K562 (cell line): ENCODE results near the gene RALY. TPM values are rescaled to one million over a fixed set of nuclear protein-coding genes. Genes with fewer than 3 reads are reported as not detected.

ENCODE experiments used
- CBX3 ChIP-seq, 2 experiments: IDR thresholded peaks; 1 replicate in 1 of 2; 2 replicates in 1 of 2; pipeline ENCODE4 v1.6.1; 2012; ENCODE audit warnings: inconsistent platforms in 2 of 2, low read length in 2 of 2, borderline replicate concordance in 1 of 2, control low read depth in 1 of 2
- COPS2 ChIP-seq: fragments of 450-650 bp; conservative IDR thresholded peaks from 2 replicates; pipeline ENCODE4 v1.6.1; 2016; ENCODE audit warnings: mild to moderate bottlenecking, moderate library complexity
- CXXC5 ChIP-seq: fragments of 250-450 bp; sonication (Bioruptor Pico); IDR thresholded peaks from 2 replicates; pipeline ENCODE4 v1.8.0; 2022; ENCODE audit warnings: inconsistent platforms, mild to moderate bottlenecking, moderate library complexity
- DIDO1 ChIP-seq: fragments of 450-650 bp; IDR thresholded peaks from 2 replicates; pipeline ENCODE4 v1.6.1; 2016; ENCODE audit warnings: low read depth, missing biosample characterization, missing genetic modification characterization
- ELF1 ChIP-seq: fragments of 200-800 bp; sonication (Bioruptor generic); IDR thresholded peaks from 2 replicates; pipeline ENCODE4 v1.6.1; 2016; ENCODE audit warnings: missing genetic modification characterization, missing compliant biosample characterization
- HNRNPUL1 ChIP-seq: fragments of 200-400 bp; formaldehyde crosslinking; IDR thresholded peaks from 2 replicates; pipeline ENCODE4 v1.6.1; 2017; ENCODE audit warnings: low read length
- NFXL1 ChIP-seq: fragments of 450-650 bp; formaldehyde crosslinking; IDR thresholded peaks from 2 replicates; pipeline ENCODE4 v1.4.0; 2021; ENCODE audit warnings: mild to moderate bottlenecking
- NR2C1 ChIP-seq, 2 experiments: fragments of 450-650 bp; IDR thresholded peaks; 2 replicates each; pipeline ENCODE4 v1.6.1; 2017; ENCODE audit warnings: mild to moderate bottlenecking in 2 of 2, antibody characterized with exemption in 1 of 2, inconsistent platforms in 1 of 2, missing compliant biosample characterization in 1 of 2, missing genetic modification characterization in 1 of 2
- SIN3A ChIP-seq, 2 experiments: fragments of 150-350 bp in 1 of 2; IDR thresholded peaks; 2 replicates each; pipeline ENCODE4 v1.6.1; 2011 to 2016; ENCODE audit warnings: borderline replicate concordance in 2 of 2, low read depth in 2 of 2, low read length in 2 of 2, mild to moderate bottlenecking in 2 of 2, moderate library complexity in 2 of 2; ENCODE audit not compliant: control insufficient read depth in 1 of 2
- YY1 ChIP-seq, 3 experiments: IDR thresholded peaks; 2 replicates each; pipeline ENCODE4 v1.6.1; 2011; ENCODE audit warnings: low read length in 2 of 3, mild to moderate bottlenecking in 2 of 3, moderate library complexity in 2 of 3, borderline replicate concordance in 1 of 3, control low read depth in 1 of 3, low read depth in 1 of 3; ENCODE audit not compliant: insufficient read depth in 3 of 3, insufficient replicate concordance in 2 of 3, control insufficient read depth in 1 of 3, insufficient read length in 1 of 3; ENCODE audit errors: extremely low read depth in 1 of 3
- polyA plus RNA-seq, 8 experiments: library from polyadenylated mRNA; depleted of rRNA in 4 of 8; stranded (reverse) in 5 of 8; unstranded in 3 of 8; fragments of >200 nt; fragmentation: Nextera tagmentation in 2 of 8; fragmentation: Illumina TruSeq in 1 of 8; extraction: Ambion mirVana in 2 of 8; extraction: Trizol in 1 of 8; gene quantifications; 2 replicates each; pipeline versions ENCODE4 v1.2.1 to v1.2.3, GENCODE V29; 2011 to 2014; ENCODE audit warnings: inconsistent platforms in 1 of 8, missing spikeins in 1 of 8
- total RNA-seq, 7 experiments: library from RNA; depleted of rRNA in 6 of 7; stranded (reverse); fragments of >200 nt in 6 of 7; fragmentation: Illumina TruSeq in 2 of 7; extraction: Trizol in 2 of 7; gene quantifications; 2 replicates each; pipeline versions ENCODE4 v1.2.1 to v1.2.3, GENCODE V29; 2011 to 2021; ENCODE audit warnings: low replicate concordance in 1 of 7
- TF ChIP-seq, protein P1 (sequence below): sonication (generic); formaldehyde crosslinking; IDR thresholded peaks from 2 replicates; pipeline ENCODE4 v1.8.0; 2022; ENCODE audit warnings: mild to moderate bottlenecking, missing genetic modification reagents
- TF ChIP-seq, protein P2 (sequence below), 2 experiments: fragments of 150-350 bp in 1 of 2; IDR thresholded peaks; 2 replicates each; pipeline ENCODE4 v1.6.1; 2012 to 2016; ENCODE audit warnings: low read depth in 2 of 2, low read length in 2 of 2, mild to moderate bottlenecking in 1 of 2, moderate library complexity in 1 of 2
- TF ChIP-seq, protein P3 (sequence below): conservative IDR thresholded peaks from 2 replicates; pipeline ENCODE4 v1.6.1; 2011; ENCODE audit warnings: low read depth, mild to moderate bottlenecking, low read length; ENCODE audit not compliant: control insufficient read depth
- TF ChIP-seq, protein P4 (sequence below): fragments of 250-450 bp; sonication (Bioruptor Pico); IDR thresholded peaks from 2 replicates; pipeline ENCODE4 v1.9.0; 2021; ENCODE audit warnings: mild to moderate bottlenecking
- TF ChIP-seq, protein P5 (sequence below): fragments of 250-450 bp; sonication (Bioruptor Pico); IDR thresholded peaks from 2 replicates; pipeline ENCODE4 v1.8.0; 2022; ENCODE audit warnings: inconsistent platforms, mild to moderate bottlenecking, moderate library complexity, borderline replicate concordance
- TF ChIP-seq, protein P6 (sequence below): fragments of 450-650 bp; IDR thresholded peaks from one replicate; pipeline ENCODE4 v1.6.1; 2018; ENCODE audit warnings: mild to moderate bottlenecking, moderate library complexity; ENCODE audit not compliant: partially characterized antibody

RALY gene
- total and polyA plus RNA-seq, 9 of the 15 experiments (the other 6 are each of a cell fraction or from before 2014, with no cell fraction given) = 0.80 to 207 (median 128) TPM

DNA sequence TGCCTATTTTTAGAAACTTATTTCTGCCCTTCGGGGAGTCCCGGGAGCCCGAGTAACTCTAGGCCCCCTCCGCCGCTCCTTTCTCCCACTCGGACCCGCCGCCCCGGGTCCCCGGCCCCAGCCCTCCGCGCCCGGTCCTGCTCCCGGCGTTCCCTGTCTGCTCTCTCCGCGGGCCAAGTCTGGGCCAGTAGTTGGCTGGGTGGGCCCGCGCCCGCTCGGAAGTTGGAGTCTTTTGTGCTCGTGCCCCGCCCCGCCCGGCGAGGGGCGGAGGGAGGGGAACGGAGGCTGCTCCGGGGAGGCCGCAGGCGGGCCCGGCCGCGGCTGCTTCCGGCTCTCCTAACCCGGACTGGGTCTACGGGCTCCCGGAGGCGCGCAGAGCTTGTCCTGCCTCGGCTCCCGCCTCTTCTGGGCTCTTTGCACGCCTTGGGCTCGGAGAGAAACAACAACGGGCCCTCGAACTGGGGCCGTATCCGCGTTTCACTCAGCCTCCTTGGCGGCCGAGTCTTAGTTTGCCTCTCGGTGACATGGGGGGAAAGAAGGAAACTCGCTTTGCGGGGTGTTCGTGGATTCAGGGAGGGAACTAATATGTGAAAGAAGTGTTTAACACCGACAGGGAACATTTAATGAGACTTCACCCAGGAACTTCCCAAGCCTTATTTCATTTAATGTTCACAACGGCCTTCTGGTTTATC lies 657 bp downstream of the RALY start (continued):
- TF ChIP-seq SIN3A (IDR thresholded peaks at IDR 0.05; ENCODE audit: borderline replicate concordance in 2 of 2, control insufficient read depth in 1 of 2, low read depth in 2 of 2, low read length in 2 of 2) (peak; percentile 16 to 77; a peak in 1 of 4 replicates), CXXC5 (CRISPR knock-in tag) (no peak), YY1 (IDR thresholded peaks at IDR 0.05; ENCODE audit: borderline replicate concordance in 1 of 3, control insufficient read depth in 1 of 3, extremely low read depth in 1 of 3, insufficient read depth in 3 of 3, insufficient read length in 1 of 3, insufficient replicate concordance in 2 of 3, low read depth in 1 of 3, low read length in 2 of 3) (peak in 1 of 3 experiments; percentile 24), HNRNPUL1 (no peak), NR2C1 (IDR thresholded peaks at IDR 0.05) (no peak), NR2C1 (tag; IDR thresholded peaks at IDR 0.05) (no peak), COPS2 (no peak), CBX3 (IDR thresholded peaks at IDR 0.05; ENCODE audit: borderline replicate concordance in 1 of 2, low read length in 2 of 2) (no peak), DIDO1 (tag) (no peak), NFXL1 (CRISPR knock-in tag) (no peak), ELF1 (tag) (peak; percentile 64)
- TF ChIP-seq, protein P1, sequence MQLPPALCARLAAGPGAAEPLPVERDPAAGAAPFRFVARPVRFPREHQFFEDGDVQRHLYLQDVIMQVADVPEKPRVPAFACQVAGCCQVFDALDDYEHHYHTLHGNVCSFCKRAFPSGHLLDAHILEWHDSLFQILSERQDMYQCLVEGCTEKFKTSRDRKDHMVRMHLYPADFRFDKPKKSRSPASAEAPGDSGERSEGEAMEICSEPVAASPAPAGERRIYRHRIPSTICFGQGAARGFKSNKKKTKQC (CRISPR knock-in tag) = no peak
- TF ChIP-seq, protein P2, sequence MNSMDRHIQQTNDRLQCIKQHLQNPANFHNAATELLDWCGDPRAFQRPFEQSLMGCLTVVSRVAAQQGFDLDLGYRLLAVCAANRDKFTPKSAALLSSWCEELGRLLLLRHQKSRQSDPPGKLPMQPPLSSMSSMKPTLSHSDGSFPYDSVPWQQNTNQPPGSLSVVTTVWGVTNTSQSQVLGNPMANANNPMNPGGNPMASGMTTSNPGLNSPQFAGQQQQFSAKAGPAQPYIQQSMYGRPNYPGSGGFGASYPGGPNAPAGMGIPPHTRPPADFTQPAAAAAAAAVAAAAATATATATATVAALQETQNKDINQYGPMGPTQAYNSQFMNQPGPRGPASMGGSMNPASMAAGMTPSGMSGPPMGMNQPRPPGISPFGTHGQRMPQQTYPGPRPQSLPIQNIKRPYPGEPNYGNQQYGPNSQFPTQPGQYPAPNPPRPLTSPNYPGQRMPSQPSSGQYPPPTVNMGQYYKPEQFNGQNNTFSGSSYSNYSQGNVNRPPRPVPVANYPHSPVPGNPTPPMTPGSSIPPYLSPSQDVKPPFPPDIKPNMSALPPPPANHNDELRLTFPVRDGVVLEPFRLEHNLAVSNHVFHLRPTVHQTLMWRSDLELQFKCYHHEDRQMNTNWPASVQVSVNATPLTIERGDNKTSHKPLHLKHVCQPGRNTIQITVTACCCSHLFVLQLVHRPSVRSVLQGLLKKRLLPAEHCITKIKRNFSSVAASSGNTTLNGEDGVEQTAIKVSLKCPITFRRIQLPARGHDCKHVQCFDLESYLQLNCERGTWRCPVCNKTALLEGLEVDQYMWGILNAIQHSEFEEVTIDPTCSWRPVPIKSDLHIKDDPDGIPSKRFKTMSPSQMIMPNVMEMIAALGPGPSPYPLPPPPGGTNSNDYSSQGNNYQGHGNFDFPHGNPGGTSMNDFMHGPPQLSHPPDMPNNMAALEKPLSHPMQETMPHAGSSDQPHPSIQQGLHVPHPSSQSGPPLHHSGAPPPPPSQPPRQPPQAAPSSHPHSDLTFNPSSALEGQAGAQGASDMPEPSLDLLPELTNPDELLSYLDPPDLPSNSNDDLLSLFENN (IDR thresholded peaks at IDR 0.05; ENCODE audit: low read depth in 2 of 2, low read length in 2 of 2) = no peak
- TF ChIP-seq, protein P3, sequence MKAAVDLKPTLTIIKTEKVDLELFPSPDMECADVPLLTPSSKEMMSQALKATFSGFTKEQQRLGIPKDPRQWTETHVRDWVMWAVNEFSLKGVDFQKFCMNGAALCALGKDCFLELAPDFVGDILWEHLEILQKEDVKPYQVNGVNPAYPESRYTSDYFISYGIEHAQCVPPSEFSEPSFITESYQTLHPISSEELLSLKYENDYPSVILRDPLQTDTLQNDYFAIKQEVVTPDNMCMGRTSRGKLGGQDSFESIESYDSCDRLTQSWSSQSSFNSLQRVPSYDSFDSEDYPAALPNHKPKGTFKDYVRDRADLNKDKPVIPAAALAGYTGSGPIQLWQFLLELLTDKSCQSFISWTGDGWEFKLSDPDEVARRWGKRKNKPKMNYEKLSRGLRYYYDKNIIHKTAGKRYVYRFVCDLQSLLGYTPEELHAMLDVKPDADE = peak; percentile 50; the same call in 1 of the 2 replicates
- TF ChIP-seq, protein P4, sequence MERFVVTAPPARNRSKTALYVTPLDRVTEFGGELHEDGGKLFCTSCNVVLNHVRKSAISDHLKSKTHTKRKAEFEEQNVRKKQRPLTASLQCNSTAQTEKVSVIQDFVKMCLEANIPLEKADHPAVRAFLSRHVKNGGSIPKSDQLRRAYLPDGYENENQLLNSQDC (CRISPR knock-in tag) = no peak
- TF ChIP-seq, protein P5, sequence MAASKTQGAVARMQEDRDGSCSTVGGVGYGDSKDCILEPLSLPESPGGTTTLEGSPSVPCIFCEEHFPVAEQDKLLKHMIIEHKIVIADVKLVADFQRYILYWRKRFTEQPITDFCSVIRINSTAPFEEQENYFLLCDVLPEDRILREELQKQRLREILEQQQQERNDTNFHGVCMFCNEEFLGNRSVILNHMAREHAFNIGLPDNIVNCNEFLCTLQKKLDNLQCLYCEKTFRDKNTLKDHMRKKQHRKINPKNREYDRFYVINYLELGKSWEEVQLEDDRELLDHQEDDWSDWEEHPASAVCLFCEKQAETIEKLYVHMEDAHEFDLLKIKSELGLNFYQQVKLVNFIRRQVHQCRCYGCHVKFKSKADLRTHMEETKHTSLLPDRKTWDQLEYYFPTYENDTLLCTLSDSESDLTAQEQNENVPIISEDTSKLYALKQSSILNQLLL = no peak
- TF ChIP-seq, protein P6, sequence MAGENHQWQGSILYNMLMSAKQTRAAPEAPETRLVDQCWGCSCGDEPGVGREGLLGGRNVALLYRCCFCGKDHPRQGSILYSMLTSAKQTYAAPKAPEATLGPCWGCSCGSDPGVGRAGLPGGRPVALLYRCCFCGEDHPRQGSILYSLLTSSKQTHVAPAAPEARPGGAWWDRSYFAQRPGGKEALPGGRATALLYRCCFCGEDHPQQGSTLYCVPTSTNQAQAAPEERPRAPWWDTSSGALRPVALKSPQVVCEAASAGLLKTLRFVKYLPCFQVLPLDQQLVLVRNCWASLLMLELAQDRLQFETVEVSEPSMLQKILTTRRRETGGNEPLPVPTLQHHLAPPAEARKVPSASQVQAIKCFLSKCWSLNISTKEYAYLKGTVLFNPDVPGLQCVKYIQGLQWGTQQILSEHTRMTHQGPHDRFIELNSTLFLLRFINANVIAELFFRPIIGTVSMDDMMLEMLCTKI = no peak
